GM12878 (cell line): ENCODE measurements around the gene SIL1. TPM values are rescaled to one million over a fixed set of nuclear protein-coding genes. Genes with fewer than 3 reads are reported as not detected.

Experiments used
- ATAC-seq: fragments of 200-7000 bp; cut with Tn5 transposase; 3 replicates; pipeline ENCODE4 v1.9.1; 2020; ENCODE audit warnings: mild to moderate bottlenecking, moderate library complexity
- BruUV-seq: library from RNA; stranded (reverse); fragments of 400-500 nt; replicated peaks from 2 replicates; lab custom pipeline; 2021; lab: Mats Ljungman, UMichigan
- CTCF ChIA-PET: fragments of 300-600 bp; sonication (Branson Sonifier 250); formaldehyde crosslinking; extraction: SDS; loops from one replicate; lab custom pipeline; 2021; ENCODE audit warnings: inconsistent platforms; lab: Yijun Ruan, JAX
- POLR2A ChIA-PET: fragments of 350-600 bp; formaldehyde crosslinking; extraction: SDS; loops from one replicate; lab custom pipeline; 2021; ENCODE audit warnings: inconsistent platforms; lab: Charles Lee
- RAD21 ChIA-PET: fragments of 300-600 bp; sonication (Branson Sonifier 250); formaldehyde crosslinking; loops from one replicate; lab custom pipeline; 2023; ENCODE audit warnings: antibody characterized with exemption; ENCODE audit not compliant: unreplicated experiment; lab: Charles Lee
- SMC1A ChIA-PET: fragments of 300-600 bp; sonication (Branson Sonifier 250); formaldehyde crosslinking; loops from one replicate; lab custom pipeline; 2023; ENCODE audit not compliant: unreplicated experiment, uncharacterized antibody; lab: Charles Lee
- DNase-seq: peaks from one replicate; pipeline ENCODE4 v3.0.0-alpha.2; 2011; ENCODE audit warnings: low read depth, low spot score
- FAIRE-seq: peaks from 3 replicates; lab custom pipeline; 2011; peaks lifted over from hg19 to GRCh38; lab: Jason Lieb, UNC
- H2AFZ ChIP-seq: 2 replicates; pipeline ENCODE4 v1.6.0; 2011; ENCODE audit warnings: low read depth, low read length, control low read depth; ENCODE audit not compliant: control insufficient read depth
- H3K27ac ChIP-seq: 2 replicates; pipeline ENCODE4 v1.5.1; 2011; ENCODE audit warnings: control low read depth; ENCODE audit not compliant: control insufficient read depth, insufficient read depth
- H3K27me3 ChIP-seq, 2 experiments: replicated peaks in 1 of 2; 2 replicates each; pipeline versions ENCODE4 v1.6.0 to v1.6.1; 2011; ENCODE audit warnings: low read length in 1 of 2; ENCODE audit not compliant: control insufficient read depth in 2 of 2, insufficient read depth in 2 of 2
- H3K36me3 ChIP-seq, 2 experiments: 2 replicates each; pipeline ENCODE4 v1.5.1; 2011; ENCODE audit warnings: low read length in 1 of 2; ENCODE audit not compliant: control insufficient read depth in 2 of 2, insufficient read depth in 2 of 2
- H3K4me1 ChIP-seq: 2 replicates; pipeline ENCODE4 v1.6.1; 2011; ENCODE audit warnings: mild to moderate bottlenecking, low read length, moderate library complexity, mixed read lengths; ENCODE audit not compliant: control insufficient read depth, insufficient read depth
- H3K4me2 ChIP-seq: 2 replicates; pipeline ENCODE4 v1.6.0; 2011; ENCODE audit warnings: control low read depth; ENCODE audit not compliant: control insufficient read depth, insufficient read depth
- H3K4me3 ChIP-seq: fragments of 200-600 bp; sonication (generic); 2 replicates; pipeline ENCODE4 v1.5.1; 2016
- H3K79me2 ChIP-seq: 2 replicates; pipeline ENCODE4 v1.6.0; 2011; ENCODE audit warnings: low read length; ENCODE audit not compliant: control insufficient read depth, insufficient read depth
- H3K9ac ChIP-seq: 2 replicates; pipeline ENCODE4 v1.8.0; 2011; ENCODE audit warnings: low read length, control low read depth, mixed read lengths; ENCODE audit not compliant: control insufficient read depth, insufficient read depth
- H3K9me3 ChIP-seq: replicated peaks from 3 replicates; pipeline ENCODE4 v1.5.1; 2011; ENCODE audit warnings: mild to moderate bottlenecking, low read length; ENCODE audit not compliant: control insufficient read depth, insufficient read depth
- H4K20me1 ChIP-seq: 2 replicates; pipeline ENCODE4 v1.6.0; 2011; ENCODE audit not compliant: control insufficient read depth, insufficient read depth
- BMI1 ChIP-seq: fragments of 450-650 bp; IDR thresholded peaks from 2 replicates; pipeline ENCODE4 v1.6.1; 2016; ENCODE audit warnings: mild to moderate bottlenecking, moderate library complexity, borderline replicate concordance
- CBX5 ChIP-seq: sonication (generic); IDR thresholded peaks from 2 replicates; pipeline ENCODE4 v1.6.1; 2016; ENCODE audit warnings: low read depth, moderate library complexity, mild to moderate bottlenecking, inconsistent platforms
- IKZF2 ChIP-seq, 2 experiments: fragments of 450-650 bp; IDR thresholded peaks; 2 replicates each; pipeline ENCODE4 v1.6.1; 2017; ENCODE audit warnings: mild to moderate bottlenecking in 2 of 2, moderate library complexity in 2 of 2
- IRF5 ChIP-seq: fragments of 450-650 bp; IDR thresholded peaks from 2 replicates; pipeline ENCODE4 v1.6.1; 2017; ENCODE audit warnings: borderline replicate concordance
- JUNB ChIP-seq: IDR thresholded peaks from 2 replicates; pipeline ENCODE4 v1.6.1; 2016; ENCODE audit warnings: antibody characterized with exemption, mild to moderate bottlenecking
- MLLT1 ChIP-seq: fragments of 450-650 bp; IDR thresholded peaks from 2 replicates; pipeline ENCODE4 v1.6.1; 2016; ENCODE audit warnings: mild to moderate bottlenecking
- NR2C1 ChIP-seq: fragments of 450-650 bp; IDR thresholded peaks from 2 replicates; pipeline ENCODE4 v1.6.1; 2017; ENCODE audit warnings: antibody characterized with exemption, mild to moderate bottlenecking, moderate library complexity
- POU2F2 ChIP-seq: IDR thresholded peaks from 3 replicates; pipeline ENCODE4 v1.6.1; 2011; ENCODE audit warnings: low read depth, mild to moderate bottlenecking, low read length, borderline replicate concordance
- RCOR1 ChIP-seq: conservative IDR thresholded peaks from 2 replicates; pipeline ENCODE4 v1.6.1; 2012; ENCODE audit warnings: low read depth, low read length, improper control_type of control experiment
- SREBF1 ChIP-seq: IDR thresholded peaks from 2 replicates; pipeline ENCODE4 v1.6.1; 2012; ENCODE audit warnings: mild to moderate bottlenecking, low read length
- TCF7 ChIP-seq: IDR thresholded peaks from 2 replicates; pipeline ENCODE4 v1.6.1; 2014; ENCODE audit warnings: antibody characterized with exemption, borderline replicate concordance
- YBX1 ChIP-seq: fragments of 450-650 bp; IDR thresholded peaks from 2 replicates; pipeline ENCODE4 v1.6.1; 2016; ENCODE audit warnings: antibody characterized with exemption
- ZNF24 ChIP-seq: fragments of 450-650 bp; IDR thresholded peaks from 2 replicates; pipeline ENCODE4 v1.6.1; 2017; ENCODE audit warnings: antibody characterized with exemption, mild to moderate bottlenecking
- in situ Hi-C: fragments of 300-500 bp; cut with MboI; formaldehyde crosslinking; loops from 9 replicates; pipeline ENCODE4 v1.14.3; 2018; ENCODE audit warnings: mixed read lengths
- intact Hi-C: fragments of 100-400 bp; cut with micrococcal nuclease; formaldehyde crosslinking; loops from one replicate; pipeline ENCODE4 v1.14.2; 2022; ENCODE audit not compliant: unreplicated experiment
- polyA plus RNA-seq, 11 experiments: library from polyadenylated mRNA; depleted of rRNA in 4 of 11; unstranded in 6 of 11; stranded (reverse) in 5 of 11; fragments of >200 nt; fragmentation: Nextera tagmentation in 4 of 11; fragmentation: Illumina TruSeq in 1 of 11; extraction: Ambion mirVana in 4 of 11; extraction: Trizol in 1 of 11; gene quantifications; 1 replicate in 1 of 11; 2 replicates in 10 of 11; pipeline versions ENCODE4 v1.2.1 to v1.2.3, GENCODE V29; 2011 to 2016; ENCODE audit warnings: inconsistent platforms in 2 of 11, missing spikeins in 2 of 11, low read depth in 1 of 11
- total RNA-seq, 4 experiments: library from RNA; depleted of rRNA in 3 of 4; stranded (reverse); fragments of >200 nt in 3 of 4; fragmentation: Illumina TruSeq in 1 of 4; extraction: Trizol in 1 of 4; gene quantifications; 2 replicates each; pipeline versions ENCODE4 v1.2.1 to v1.2.3, GENCODE V29; 2013 to 2021
- TF ChIP-seq, protein P1 (sequence below): IDR thresholded peaks from 2 replicates; pipeline ENCODE4 v1.6.1; 2012; ENCODE audit warnings: low read depth, low read length, improper control_type of control experiment
- TF ChIP-seq, protein P2 (sequence below): fragments of 450-650 bp; IDR thresholded peaks from 2 replicates; pipeline ENCODE4 v1.6.1; 2017; ENCODE audit warnings: mild to moderate bottlenecking, low read depth, inconsistent platforms; ENCODE audit not compliant: poor library complexity, severe bottlenecking

The SIL1 gene
- total and polyA plus RNA-seq, 10 of the 15 experiments (the other 5 are each of a cell fraction or from before 2014, with no cell fraction given) = 4.1 to 49.8 (median 29.4) TPM

- no peak overlapping the region for H2AFZ ChIP-seq
- no peaks in the 10 kb centered on the region for H3K27me3 ChIP-seq
- H3K9ac ChIP-seq = no peak overlapping the region
- H4K20me1 ChIP-seq = no peaks in the 10 kb centered on the region
- H3K4me1 ChIP-seq = no peaks in the 10 kb centered on the region
- peaks cover 0 to 5% of the 10 kb centered on the region in 2 experiments; a peak in 3 of 4 replicates for H3K36me3 ChIP-seq
- TF ChIP-seq IKZF2 (IDR thresholded peaks at IDR 0.05) (no peak), RCOR1 (no peak), BMI1 (no peak), JUNB (no peak), YBX1 (no peak), MLLT1 (no peak), CBX5 (no peak), ZNF24 (no peak), POU2F2 (no peak), IRF5 (no peak), SREBF1 (no peak), NR2C1 (no peak), TCF7 (no peak)
- TF ChIP-seq, protein P1, sequence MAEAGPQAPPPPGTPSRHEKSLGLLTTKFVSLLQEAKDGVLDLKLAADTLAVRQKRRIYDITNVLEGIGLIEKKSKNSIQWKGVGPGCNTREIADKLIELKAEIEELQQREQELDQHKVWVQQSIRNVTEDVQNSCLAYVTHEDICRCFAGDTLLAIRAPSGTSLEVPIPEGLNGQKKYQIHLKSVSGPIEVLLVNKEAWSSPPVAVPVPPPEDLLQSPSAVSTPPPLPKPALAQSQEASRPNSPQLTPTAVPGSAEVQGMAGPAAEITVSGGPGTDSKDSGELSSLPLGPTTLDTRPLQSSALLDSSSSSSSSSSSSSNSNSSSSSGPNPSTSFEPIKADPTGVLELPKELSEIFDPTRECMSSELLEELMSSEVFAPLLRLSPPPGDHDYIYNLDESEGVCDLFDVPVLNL = no peak
- TF ChIP-seq, protein P2, sequence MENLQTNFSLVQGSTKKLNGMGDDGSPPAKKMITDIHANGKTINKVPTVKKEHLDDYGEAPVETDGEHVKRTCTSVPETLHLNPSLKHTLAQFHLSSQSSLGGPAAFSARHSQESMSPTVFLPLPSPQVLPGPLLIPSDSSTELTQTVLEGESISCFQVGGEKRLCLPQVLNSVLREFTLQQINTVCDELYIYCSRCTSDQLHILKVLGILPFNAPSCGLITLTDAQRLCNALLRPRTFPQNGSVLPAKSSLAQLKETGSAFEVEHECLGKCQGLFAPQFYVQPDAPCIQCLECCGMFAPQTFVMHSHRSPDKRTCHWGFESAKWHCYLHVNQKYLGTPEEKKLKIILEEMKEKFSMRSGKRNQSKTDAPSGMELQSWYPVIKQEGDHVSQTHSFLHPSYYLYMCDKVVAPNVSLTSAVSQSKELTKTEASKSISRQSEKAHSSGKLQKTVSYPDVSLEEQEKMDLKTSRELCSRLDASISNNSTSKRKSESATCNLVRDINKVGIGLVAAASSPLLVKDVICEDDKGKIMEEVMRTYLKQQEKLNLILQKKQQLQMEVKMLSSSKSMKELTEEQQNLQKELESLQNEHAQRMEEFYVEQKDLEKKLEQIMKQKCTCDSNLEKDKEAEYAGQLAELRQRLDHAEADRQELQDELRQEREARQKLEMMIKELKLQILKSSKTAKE = no peak
- no peak for FAIRE-seq
- no peaks in the 10 kb centered on the region for H3K9me3 ChIP-seq
- H3K27ac ChIP-seq = no peak overlapping the region
- no peak overlapping the region for H3K4me3 ChIP-seq
- SMC1A ChIA-PET = no interaction called here
- no peak for DNase-seq
- no peak overlapping the region for H3K4me2 ChIP-seq
- POLR2A ChIA-PET = interaction anchor here (0.5 to 0.7 kb wide), 3 partner anchors 8 to 239 kb away, joined by 3 to 4 read pairs (median 4); no protein-coding TSS in a partner anchor
- CTCF ChIA-PET = interaction anchor here (1.0 to 1.7 kb wide), 2 partner anchors 9 to 41 kb away, joined by 3 read pairs; no protein-coding TSS in a partner anchor
- in situ Hi-C loops = no loop called here
- no peak for ATAC-seq
- BruUV-seq = no TSS peak
- intact Hi-C loops = no loop called here
- no peaks in the 10 kb centered on the region for H3K79me2 ChIP-seq
- RAD21 ChIA-PET = no interaction called here
Measured at GRCh38 chr5:139110526-139111168, 87.5 kb downstream of the SIL1 start.
